Measurements from ENCODE around the gene PYY.

DNA sequence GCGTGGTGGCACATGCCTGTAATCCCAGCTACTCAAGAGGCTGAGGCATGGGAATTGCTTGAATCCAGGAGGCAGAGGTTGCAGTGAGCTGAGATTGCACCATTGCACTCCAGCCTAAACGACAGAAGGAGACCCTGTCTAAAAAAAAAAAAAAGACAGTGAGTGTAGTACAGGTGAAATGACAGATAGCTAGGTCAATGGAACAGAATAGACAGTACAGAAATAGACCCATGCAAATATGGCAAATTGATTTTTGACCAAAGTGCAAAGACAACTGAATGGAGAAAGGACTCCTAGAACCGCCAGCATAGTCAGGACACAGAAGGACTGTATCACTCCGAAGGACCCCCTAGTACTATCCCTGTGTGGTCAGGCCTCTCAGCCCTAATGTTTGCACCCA is 16.6 kb upstream of the PYY start:
- TF ChIP-seq, protein P1, sequence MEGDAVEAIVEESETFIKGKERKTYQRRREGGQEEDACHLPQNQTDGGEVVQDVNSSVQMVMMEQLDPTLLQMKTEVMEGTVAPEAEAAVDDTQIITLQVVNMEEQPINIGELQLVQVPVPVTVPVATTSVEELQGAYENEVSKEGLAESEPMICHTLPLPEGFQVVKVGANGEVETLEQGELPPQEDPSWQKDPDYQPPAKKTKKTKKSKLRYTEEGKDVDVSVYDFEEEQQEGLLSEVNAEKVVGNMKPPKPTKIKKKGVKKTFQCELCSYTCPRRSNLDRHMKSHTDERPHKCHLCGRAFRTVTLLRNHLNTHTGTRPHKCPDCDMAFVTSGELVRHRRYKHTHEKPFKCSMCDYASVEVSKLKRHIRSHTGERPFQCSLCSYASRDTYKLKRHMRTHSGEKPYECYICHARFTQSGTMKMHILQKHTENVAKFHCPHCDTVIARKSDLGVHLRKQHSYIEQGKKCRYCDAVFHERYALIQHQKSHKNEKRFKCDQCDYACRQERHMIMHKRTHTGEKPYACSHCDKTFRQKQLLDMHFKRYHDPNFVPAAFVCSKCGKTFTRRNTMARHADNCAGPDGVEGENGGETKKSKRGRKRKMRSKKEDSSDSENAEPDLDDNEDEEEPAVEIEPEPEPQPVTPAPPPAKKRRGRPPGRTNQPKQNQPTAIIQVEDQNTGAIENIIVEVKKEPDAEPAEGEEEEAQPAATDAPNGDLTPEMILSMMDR (conservative IDR thresholded peaks at IDR 0.05): no peak
- no peak for TF ChIP-seq ZFX (IDR thresholded peaks at IDR 0.05)
